ENCODE measurements around the gene CAB39. TPM values are rescaled to one million over a fixed set of nuclear protein-coding genes. Genes with fewer than 3 reads are reported as not detected.
A peak's percentile ranks its signal among the peaks of the same experiment; 100 is the strongest.

The CAB39 gene
- total and polyA plus RNA-seq, 2 donors (not counting 1 experiment from before 2014, with no cell fraction given) = 51.1 to 72.3 TPM

DNA sequence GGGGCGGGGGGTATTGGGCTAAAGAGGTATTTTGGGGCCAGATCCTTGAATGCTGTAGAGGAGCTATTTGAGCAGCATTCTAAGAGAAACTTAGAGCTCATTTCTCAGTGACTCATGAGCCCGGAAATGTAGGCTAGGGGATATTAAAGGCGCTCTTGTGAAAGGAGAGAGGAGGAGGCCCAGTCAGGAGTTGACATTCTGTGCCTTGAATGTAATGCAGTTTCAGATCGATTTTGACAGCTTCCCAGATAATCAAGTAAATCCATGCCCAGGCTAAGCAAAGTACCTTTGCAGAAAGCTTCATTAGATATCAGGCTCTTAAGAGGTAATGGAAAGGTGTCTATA, 1.5 kb downstream of the CAB39 start:
- peak; percentile 79 to 84 for DNase-seq (ENCODE audit: low read depth in 2 of 2)
- Histone ChIP-seq H3K27ac (ENCODE audit: insufficient read depth, low read length) (peak overlapping the region; percentile 95), H3K79me2 (ENCODE audit: control insufficient read depth, insufficient read depth, low read length) (peaks cover 64% of the 10 kb centered on the region), H2AFZ (ENCODE audit: low read length) (no peak overlapping the region), H3K4me3 (replicated peaks in 1 of 4; ENCODE audit: control extremely low read depth in 1 of 4, insufficient read depth in 1 of 4, low read depth in 3 of 4, low read length in 4 of 4) (peak overlapping the region; percentile 85 to 99 (median 91)), H3K27me3 (ENCODE audit: control insufficient read depth, insufficient read depth, low read length) (no peaks in the 10 kb centered on the region), H3K4me2 (ENCODE audit: extremely low read depth, insufficient read depth, low read length) (peak overlapping the region; percentile 86), H3K9me3 (ENCODE audit: control insufficient read depth, insufficient read depth, low read depth, low read length) (no peaks in the 10 kb centered on the region), H3K9ac (ENCODE audit: insufficient read depth, low read length) (peak overlapping the region; percentile 95), H3K36me3 (ENCODE audit: control insufficient read depth, insufficient read depth, low read length) (peaks cover 2% of the 10 kb centered on the region), H4K20me1 (ENCODE audit: control insufficient read depth, extremely low read depth, insufficient read depth, low read length) (peaks cover 4% of the 10 kb centered on the region), H3K4me1 (ENCODE audit: control insufficient read depth, extremely low read depth, insufficient read depth, low read length) (peaks cover 7% of the 10 kb centered on the region)
- TF ChIP-seq, protein P1, sequence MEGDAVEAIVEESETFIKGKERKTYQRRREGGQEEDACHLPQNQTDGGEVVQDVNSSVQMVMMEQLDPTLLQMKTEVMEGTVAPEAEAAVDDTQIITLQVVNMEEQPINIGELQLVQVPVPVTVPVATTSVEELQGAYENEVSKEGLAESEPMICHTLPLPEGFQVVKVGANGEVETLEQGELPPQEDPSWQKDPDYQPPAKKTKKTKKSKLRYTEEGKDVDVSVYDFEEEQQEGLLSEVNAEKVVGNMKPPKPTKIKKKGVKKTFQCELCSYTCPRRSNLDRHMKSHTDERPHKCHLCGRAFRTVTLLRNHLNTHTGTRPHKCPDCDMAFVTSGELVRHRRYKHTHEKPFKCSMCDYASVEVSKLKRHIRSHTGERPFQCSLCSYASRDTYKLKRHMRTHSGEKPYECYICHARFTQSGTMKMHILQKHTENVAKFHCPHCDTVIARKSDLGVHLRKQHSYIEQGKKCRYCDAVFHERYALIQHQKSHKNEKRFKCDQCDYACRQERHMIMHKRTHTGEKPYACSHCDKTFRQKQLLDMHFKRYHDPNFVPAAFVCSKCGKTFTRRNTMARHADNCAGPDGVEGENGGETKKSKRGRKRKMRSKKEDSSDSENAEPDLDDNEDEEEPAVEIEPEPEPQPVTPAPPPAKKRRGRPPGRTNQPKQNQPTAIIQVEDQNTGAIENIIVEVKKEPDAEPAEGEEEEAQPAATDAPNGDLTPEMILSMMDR (conservative IDR thresholded peaks at IDR 0.05 in 1 of 2, IDR thresholded peaks at IDR 0.05 in 1 of 2; ENCODE audit: low read depth in 1 of 2, low read length in 2 of 2) = no peak
- TF ChIP-seq EZH2 (IDR thresholded peaks at IDR 0.05; ENCODE audit: low read length, missing control alignments) = no peak

DNA sequence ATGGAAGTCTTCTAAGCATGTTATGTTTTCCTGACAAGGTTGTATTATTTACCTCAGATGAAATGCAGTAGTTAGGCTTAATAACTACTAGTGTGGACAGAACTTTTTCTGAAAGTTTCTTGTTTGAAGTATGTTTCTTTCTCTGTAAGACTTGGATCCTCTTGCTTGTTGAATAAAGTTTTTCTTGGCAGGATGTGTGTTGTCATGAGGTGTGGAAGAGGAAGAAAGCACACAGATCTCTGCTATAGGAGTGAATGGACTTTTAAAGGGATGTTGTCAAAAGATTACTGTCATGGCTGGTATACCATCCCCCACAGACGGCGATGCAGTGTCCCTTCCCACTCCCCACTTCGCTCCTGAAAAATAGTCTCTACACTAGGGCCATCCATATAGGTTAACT, 2.6 kb downstream of the CAB39 start:
- peak; percentile 46 to 61 for DNase-seq (ENCODE audit: low read depth in 2 of 2)
- Histone ChIP-seq H3K27me3 (ENCODE audit: control insufficient read depth, insufficient read depth, low read length) (no peaks in the 10 kb centered on the region), H3K4me1 (ENCODE audit: control insufficient read depth, extremely low read depth, insufficient read depth, low read length) (peaks cover 7% of the 10 kb centered on the region), H3K36me3 (ENCODE audit: control insufficient read depth, insufficient read depth, low read length) (peaks cover 2% of the 10 kb centered on the region), H3K4me2 (ENCODE audit: extremely low read depth, insufficient read depth, low read length) (peak overlapping the region; percentile 80), H3K9me3 (ENCODE audit: control insufficient read depth, insufficient read depth, low read depth, low read length) (no peaks in the 10 kb centered on the region), H3K79me2 (ENCODE audit: control insufficient read depth, insufficient read depth, low read length) (peaks cover 75% of the 10 kb centered on the region), H3K9ac (ENCODE audit: insufficient read depth, low read length) (no peak overlapping the region), H4K20me1 (ENCODE audit: control insufficient read depth, extremely low read depth, insufficient read depth, low read length) (peaks cover 4% of the 10 kb centered on the region), H2AFZ (ENCODE audit: low read length) (no peak overlapping the region), H3K4me3 (replicated peaks in 1 of 4; ENCODE audit: control extremely low read depth in 1 of 4, insufficient read depth in 1 of 4, low read depth in 3 of 4, low read length in 4 of 4) (peak overlapping the region; percentile 14 to 99 (median 88)), H3K27ac (ENCODE audit: insufficient read depth, low read length) (peak overlapping the region; percentile 49)
- TF ChIP-seq, protein P1 (conservative IDR thresholded peaks at IDR 0.05 in 1 of 2, IDR thresholded peaks at IDR 0.05 in 1 of 2; ENCODE audit: low read depth in 1 of 2, low read length in 2 of 2) = no peak
- TF ChIP-seq EZH2 (IDR thresholded peaks at IDR 0.05; ENCODE audit: low read length, missing control alignments) = no peak

DNA sequence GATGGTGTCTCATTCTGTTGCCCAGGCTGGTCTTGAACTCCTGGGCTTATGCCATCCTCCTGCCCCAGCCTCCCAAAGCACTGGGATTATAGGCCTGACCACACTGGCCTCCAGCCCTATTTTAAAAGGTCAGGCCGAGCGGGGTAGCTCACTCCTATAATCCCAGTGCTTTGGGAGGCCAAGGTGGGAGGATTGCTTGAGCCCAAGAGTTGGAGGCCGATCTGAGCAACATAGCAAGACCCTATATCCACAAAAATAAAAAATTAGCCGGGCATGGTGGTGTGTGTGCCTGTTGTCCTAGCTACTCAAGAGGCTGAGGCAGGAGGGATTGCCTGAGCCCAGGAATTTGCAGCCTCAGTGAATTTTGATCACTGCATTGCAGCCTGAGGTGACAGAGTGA, 3.9 kb downstream of the CAB39 start:
- no peaks in the 10 kb centered on the region for H3K27me3 ChIP-seq (ENCODE audit: control insufficient read depth, insufficient read depth, low read length)
- no peak overlapping the region for H2AFZ ChIP-seq (ENCODE audit: low read length)
- H3K4me2 ChIP-seq (ENCODE audit: extremely low read depth, insufficient read depth, low read length) = no peak overlapping the region
- H3K4me1 ChIP-seq (ENCODE audit: control insufficient read depth, extremely low read depth, insufficient read depth, low read length) = peaks cover 7% of the 10 kb centered on the region
- TF ChIP-seq, protein P1 (conservative IDR thresholded peaks at IDR 0.05 in 1 of 2, IDR thresholded peaks at IDR 0.05 in 1 of 2; ENCODE audit: low read depth in 1 of 2, low read length in 2 of 2) = no peak
- no peak for TF ChIP-seq EZH2 (IDR thresholded peaks at IDR 0.05; ENCODE audit: low read length, missing control alignments)
- DNase-seq (ENCODE audit: low read depth in 2 of 2) = no peak
- H3K9ac ChIP-seq (ENCODE audit: insufficient read depth, low read length) = no peak overlapping the region
- H3K9me3 ChIP-seq (ENCODE audit: control insufficient read depth, insufficient read depth, low read depth, low read length) = no peaks in the 10 kb centered on the region
- H3K36me3 ChIP-seq (ENCODE audit: control insufficient read depth, insufficient read depth, low read length) = peaks cover 2% of the 10 kb centered on the region
- H4K20me1 ChIP-seq (ENCODE audit: control insufficient read depth, extremely low read depth, insufficient read depth, low read length) = peaks cover 4% of the 10 kb centered on the region
- no peak overlapping the region for H3K4me3 ChIP-seq (replicated peaks in 1 of 4; ENCODE audit: control extremely low read depth in 1 of 4, insufficient read depth in 1 of 4, low read depth in 3 of 4, low read length in 4 of 4)
- peaks cover 89% of the 10 kb centered on the region for H3K79me2 ChIP-seq (ENCODE audit: control insufficient read depth, insufficient read depth, low read length)
- no peak overlapping the region for H3K27ac ChIP-seq (ENCODE audit: insufficient read depth, low read length)

All from fibroblast of lung (primary cell).